Measurements from ENCODE around the gene PTPRO.

The PTPRO gene

GRCh38 chr12:15350643-15351042 is 28.3 kb downstream of the PTPRO start:
- no peak for DNase-seq (ENCODE audit: low read depth)

GRCh38 chr12:15355766-15356165 is 33.5 kb downstream of the PTPRO start:
- no peak for DNase-seq (ENCODE audit: low read depth)

GRCh38 chr12:15356951-15357364 is 34.6 kb downstream of the PTPRO start:
- no peak for DNase-seq (ENCODE audit: low read depth)

GRCh38 chr12:15364221-15365160 is 42.2 kb downstream of the PTPRO start:
- no peak for DNase-seq (ENCODE audit: low read depth)

GRCh38 chr12:15368812-15369211 is 46.5 kb downstream of the PTPRO start:
- no peak for DNase-seq (ENCODE audit: low read depth)

GRCh38 chr12:15372352-15372751 is 50.0 kb downstream of the PTPRO start:
- no peak for DNase-seq (ENCODE audit: low read depth)

- DNase-seq (ENCODE audit: low read depth), result no peak
These were observed 65.5 kb downstream of the PTPRO start for GRCh38 chr12:15387772-15388171.

GRCh38 chr12:15389561-15389960 is 67.3 kb downstream of the PTPRO start:
- no peak for DNase-seq (ENCODE audit: low read depth)

GRCh38 chr12:15393037-15393436 is 70.7 kb downstream of the PTPRO start:
- DNase-seq (ENCODE audit: low read depth), result no peak

GRCh38 chr12:15393995-15394394 is 71.7 kb downstream of the PTPRO start:
- DNase-seq (ENCODE audit: low read depth), result no peak

- no peak for DNase-seq (ENCODE audit: low read depth)
These were observed 82.2 kb downstream of the PTPRO start for GRCh38 chr12:15404485-15404884.

- no peak for DNase-seq (ENCODE audit: low read depth)
These were observed 83.3 kb downstream of the PTPRO start for GRCh38 chr12:15405606-15406005.

- no peak for DNase-seq (ENCODE audit: low read depth)
These were observed 84.7 kb downstream of the PTPRO start for GRCh38 chr12:15407025-15407424.

GRCh38 chr12:15411842-15412241 is 89.5 kb downstream of the PTPRO start:
- DNase-seq (ENCODE audit: low read depth), result no peak

- no peak for DNase-seq (ENCODE audit: low read depth)
These were observed 95.4 kb downstream of the PTPRO start for GRCh38 chr12:15417691-15418090.

GRCh38 chr12:15423629-15424028 is 101.3 kb downstream of the PTPRO start:
- DNase-seq (ENCODE audit: low read depth), result no peak

- no peak for DNase-seq (ENCODE audit: low read depth)
These were observed 105.6 kb downstream of the PTPRO start for GRCh38 chr12:15427913-15428312.

- DNase-seq (ENCODE audit: low read depth), result no peak
These were observed 106.3 kb downstream of the PTPRO start for GRCh38 chr12:15428632-15429031.

GRCh38 chr12:15429262-15429661 is 107.0 kb downstream of the PTPRO start:
- DNase-seq (ENCODE audit: low read depth), result no peak

GRCh38 chr12:15435597-15435996 is 113.3 kb downstream of the PTPRO start:
- no peak for DNase-seq (ENCODE audit: low read depth)

GRCh38 chr12:15439459-15439858 is 117.2 kb downstream of the PTPRO start:
- DNase-seq (ENCODE audit: low read depth), result no peak

- DNase-seq (ENCODE audit: low read depth), result no peak
These were observed 120.7 kb downstream of the PTPRO start for GRCh38 chr12:15443050-15443449.

GRCh38 chr12:15443611-15444010 is 121.3 kb downstream of the PTPRO start:
- DNase-seq (ENCODE audit: low read depth), result no peak

GRCh38 chr12:15444523-15444922 is 122.2 kb downstream of the PTPRO start:
- DNase-seq (ENCODE audit: low read depth), result no peak

Data from activated T-cell treated with anti-CD3 and anti-CD28 coated beads for 48 hours (primary cell).